Left lung (tissue), 10 donors: Measurements from ENCODE around the gene ATG5. TPM values are rescaled to one million over a fixed set of nuclear protein-coding genes. Genes with fewer than 3 reads are reported as not detected.
"Not testable (repeated sequence)": the region's sequence is repeated elsewhere in the genome, so short reads cannot be mapped to it uniquely, and the experiment has no call there.

Source experiments
- ATAC-seq: fragments of 200-7000 bp; cut with Tn5 transposase; one replicate; pipeline ENCODE4 v1.9.1; 2020; ENCODE audit warnings: moderate library complexity
- DNase-seq, 4 donors: peaks; one replicate each; pipeline ENCODE4 v3.0.0-alpha.2; 2013 to 2020
- H3K27ac ChIP-seq, 2 donors: fragments of 200-600 bp; sonication (generic) in 1 of 2; one replicate each; pipeline versions ENCODE4 v1.5.0 to v1.8.0; 2020 to 2021
- H3K27me3 ChIP-seq, 2 donors: fragments of 200-600 bp; sonication (generic) in 1 of 2; one replicate each; pipeline versions ENCODE4 v1.5.0 to v1.8.0; 2020 to 2021
- H3K36me3 ChIP-seq, 2 donors: fragments of 200-600 bp; sonication (generic) in 1 of 2; one replicate each; pipeline versions ENCODE4 v1.5.0 to v1.8.0; 2020 to 2021
- H3K4me1 ChIP-seq, 2 donors: fragments of 200-600 bp; one replicate each; pipeline ENCODE4 v1.8.0; 2021
- H3K4me3 ChIP-seq, 2 donors: fragments of 200-600 bp; sonication (generic) in 1 of 2; one replicate each; pipeline versions ENCODE4 v1.5.0 to v1.8.0; 2020 to 2021; ENCODE audit warnings: mild to moderate bottlenecking in 1 of 2
- H3K9me3 ChIP-seq, 2 donors: fragments of 200-600 bp; sonication (generic) in 1 of 2; one replicate each; pipeline versions ENCODE4 v1.5.0 to v1.8.0; 2020 to 2021
- CTCF ChIP-seq, 2 donors: fragments of 200-600 bp; sonication (generic) in 1 of 2; IDR thresholded peaks; one replicate each; pipeline versions ENCODE4 v1.5.0 to v1.8.0; 2021; ENCODE audit warnings: antibody characterized with exemption in 2 of 2
- intact Hi-C, 2 donors: fragments of 100-400 bp; cut with DNase I; formaldehyde crosslinking; loops; one replicate each; pipeline versions ENCODE4 v1.11.2 to v1.14.2; 2022
- polyA plus RNA-seq, 6 donors: library from polyadenylated mRNA; unstranded; fragments of 120-200 nt; gene quantifications; one replicate each; pipeline ENCODE4 v1.2.1, GENCODE V29; 2013; ENCODE audit not compliant: insufficient read length in 6 of 6
- total RNA-seq, 2 donors: library from RNA; stranded (reverse); fragmentation: NEBNext Ultra II Directional; extraction: Animal tissue kit (Norgen Biotek cat#: 25700); gene quantifications; one replicate each; pipeline ENCODE4 v1.2.1, GENCODE V29; 2021
- donor health status: DM: no; HTN: yes; CAD: no.
- donor health status: DM: no; HTN: no; CAD: no.

The ATG5 gene
- total and polyA plus RNA-seq, 8 donors: 30.9 to 42.1 (median 37.4) TPM

GRCh38 chr6:106241498-106241897 is 84.1 kb downstream of the ATG5 start:
- Histone ChIP-seq H3K4me3 (no peak overlapping the region), H3K27me3 (no peaks in the 10 kb centered on the region), H3K27ac (no peak overlapping the region), H3K9me3 (no peaks in the 10 kb centered on the region), H3K36me3 (no peaks in the 10 kb centered on the region), H3K4me1 (no peaks in the 10 kb centered on the region)
- TF ChIP-seq CTCF (IDR thresholded peaks at IDR 0.05): no peak
- intact Hi-C loops: no loop called here
- DNase-seq (no peak), ATAC-seq (no peak)

- H3K4me3 ChIP-seq: no peak overlapping the region
- H3K4me1 ChIP-seq: no peaks in the 10 kb centered on the region
- ATAC-seq: no peak
- TF ChIP-seq CTCF (IDR thresholded peaks at IDR 0.05): no peak
- H3K27me3 ChIP-seq: no peaks in the 10 kb centered on the region
- H3K36me3 ChIP-seq: no peaks in the 10 kb centered on the region
- no peak overlapping the region for H3K27ac ChIP-seq
- no peaks in the 10 kb centered on the region for H3K9me3 ChIP-seq
- intact Hi-C loops: no loop called here
- DNase-seq: no peak
Observed at GRCh38 chr6:106237286-106237685, 88.3 kb downstream of the ATG5 start.

- DNase-seq, H3K27me3 ChIP-seq, intact Hi-C loops, H3K9me3 ChIP-seq, H3K27ac ChIP-seq, H3K4me1 ChIP-seq, H3K36me3 ChIP-seq, ATAC-seq, H3K4me3 ChIP-seq: not testable (repeated sequence)
Observed at GRCh38 chr6:106229876-106230445, 95.6 kb downstream of the ATG5 start.

GRCh38 chr6:106227612-106228507 is 97.7 kb downstream of the ATG5 start:
- H3K4me3 ChIP-seq: no peak overlapping the region
- H3K27me3 ChIP-seq: no peaks in the 10 kb centered on the region
- intact Hi-C loops: no loop called here
- no peaks in the 10 kb centered on the region for H3K9me3 ChIP-seq
- no peak for TF ChIP-seq CTCF (IDR thresholded peaks at IDR 0.05)
- no peak overlapping the region for H3K27ac ChIP-seq
- H3K4me1 ChIP-seq: peaks cover 0 to 5% of the 10 kb centered on the region in 2 donors
- no peaks in the 10 kb centered on the region for H3K36me3 ChIP-seq
- ATAC-seq (no peak), DNase-seq (no peak)

GRCh38 chr6:106226676-106227075 is 98.9 kb downstream of the ATG5 start:
- no peak for DNase-seq
- no peak for TF ChIP-seq CTCF (IDR thresholded peaks at IDR 0.05)
- Histone ChIP-seq H3K27ac (no peak overlapping the region), H3K27me3 (no peaks in the 10 kb centered on the region), H3K4me3 (no peak overlapping the region), H3K36me3 (no peaks in the 10 kb centered on the region), H3K9me3 (no peaks in the 10 kb centered on the region), H3K4me1 (peaks cover 0 to 5% of the 10 kb centered on the region in 2 donors)
- intact Hi-C loops: no loop called here
- ATAC-seq: no peak
